HG02759 (cell line): ENCODE results near the gene ADAP1.
"Not testable (repeated sequence)": the region's sequence is repeated elsewhere in the genome, so short reads cannot be mapped to it uniquely, and the experiment has no call there.

Source experiments
- ATAC-seq: cut with Tn5 transposase; IDR thresholded peaks from one replicate; pipeline ENCODE4 v1.9.1; 2021; ENCODE audit warnings: mild to moderate bottlenecking, moderate library complexity; ENCODE audit not compliant: unreplicated experiment

The ADAP1 gene

GRCh38 chr7:924541-925231 is 29.8 kb downstream of the ADAP1 start:
- peak; percentile 50 for ATAC-seq

- ATAC-seq = not testable (repeated sequence)
Observed at GRCh38 chr7:924042-924441, 30.4 kb downstream of the ADAP1 start.

- peak; percentile 82 for ATAC-seq
Observed at GRCh38 chr7:923108-924041, 31.1 kb downstream of the ADAP1 start.

GRCh38 chr7:922334-923107 is 32.0 kb downstream of the ADAP1 start:
- no peak for ATAC-seq

GRCh38 chr7:921581-922333 is 32.7 kb downstream of the ADAP1 start:
- ATAC-seq = no peak

- no peak for ATAC-seq
Observed at GRCh38 chr7:921071-921461, 33.4 kb downstream of the ADAP1 start.

GRCh38 chr7:920351-921070 is 34.0 kb downstream of the ADAP1 start:
- no peak for ATAC-seq

GRCh38 chr7:919924-920341 is 34.5 kb downstream of the ADAP1 start:
- ATAC-seq = no peak

- no peak for ATAC-seq
Observed at GRCh38 chr7:919114-919442, 35.4 kb downstream of the ADAP1 start.

GRCh38 chr7:918441-919113 is 35.9 kb downstream of the ADAP1 start:
- no peak for ATAC-seq

- ATAC-seq = no peak
Observed at GRCh38 chr7:918118-918425, 36.4 kb downstream of the ADAP1 start.

- ATAC-seq = no peak
Observed at GRCh38 chr7:917255-918117, 37.0 kb downstream of the ADAP1 start.

- no peak for ATAC-seq
Observed at GRCh38 chr7:916291-916941, 38.1 kb downstream of the ADAP1 start.

GRCh38 chr7:915291-916218 is 38.9 kb downstream of the ADAP1 start:
- no peak for ATAC-seq

GRCh38 chr7:914521-915194 is 39.8 kb downstream of the ADAP1 start:
- no peak for ATAC-seq

GRCh38 chr7:913736-914520 is 40.6 kb downstream of the ADAP1 start:
- no peak for ATAC-seq
